Neural progenitor cell (in vitro differentiated cells): ENCODE measurements around the gene LITAFD.

Experiments used
- EZH2 ChIP-seq: fragments of 200-600 bp; sonication (generic); IDR thresholded peaks from 2 replicates; pipeline ENCODE4 v1.6.1; 2017; ENCODE audit warnings: antibody characterized with exemption, mild to moderate bottlenecking, moderate library complexity
- EZH2phosphoT487 ChIP-seq: fragments of 200-600 bp; sonication (generic); IDR thresholded peaks from 2 replicates; pipeline ENCODE4 v1.6.1; 2017; ENCODE audit warnings: antibody characterized with exemption
- TF ChIP-seq, protein P1 (sequence below): fragments of 200-600 bp; sonication (generic); IDR thresholded peaks from 2 replicates; pipeline ENCODE4 v1.5.1; 2017; ENCODE audit warnings: antibody characterized with exemption, mild to moderate bottlenecking

DNA sequence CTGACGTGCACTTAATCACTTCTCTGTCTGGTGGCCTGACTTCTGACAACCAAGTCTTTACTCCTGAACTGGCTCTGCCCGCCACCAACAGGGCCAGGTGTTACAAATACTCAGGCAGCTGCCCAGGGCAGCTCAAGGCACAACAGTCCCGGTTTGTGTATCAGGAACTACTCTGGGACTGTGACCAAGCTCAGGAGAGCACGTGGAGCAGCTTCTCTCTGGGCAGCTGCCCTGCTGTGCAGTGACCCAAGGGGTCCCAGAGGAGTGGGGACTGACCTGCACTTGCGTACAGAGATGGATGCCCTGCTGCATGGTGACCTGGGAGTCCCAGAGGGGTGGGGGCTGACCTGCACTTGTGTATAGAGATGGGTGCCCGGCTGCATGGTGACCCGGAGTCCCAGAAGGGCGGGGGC, 21.9 kb downstream of the LITAFD start:
- TF ChIP-seq, protein P1, sequence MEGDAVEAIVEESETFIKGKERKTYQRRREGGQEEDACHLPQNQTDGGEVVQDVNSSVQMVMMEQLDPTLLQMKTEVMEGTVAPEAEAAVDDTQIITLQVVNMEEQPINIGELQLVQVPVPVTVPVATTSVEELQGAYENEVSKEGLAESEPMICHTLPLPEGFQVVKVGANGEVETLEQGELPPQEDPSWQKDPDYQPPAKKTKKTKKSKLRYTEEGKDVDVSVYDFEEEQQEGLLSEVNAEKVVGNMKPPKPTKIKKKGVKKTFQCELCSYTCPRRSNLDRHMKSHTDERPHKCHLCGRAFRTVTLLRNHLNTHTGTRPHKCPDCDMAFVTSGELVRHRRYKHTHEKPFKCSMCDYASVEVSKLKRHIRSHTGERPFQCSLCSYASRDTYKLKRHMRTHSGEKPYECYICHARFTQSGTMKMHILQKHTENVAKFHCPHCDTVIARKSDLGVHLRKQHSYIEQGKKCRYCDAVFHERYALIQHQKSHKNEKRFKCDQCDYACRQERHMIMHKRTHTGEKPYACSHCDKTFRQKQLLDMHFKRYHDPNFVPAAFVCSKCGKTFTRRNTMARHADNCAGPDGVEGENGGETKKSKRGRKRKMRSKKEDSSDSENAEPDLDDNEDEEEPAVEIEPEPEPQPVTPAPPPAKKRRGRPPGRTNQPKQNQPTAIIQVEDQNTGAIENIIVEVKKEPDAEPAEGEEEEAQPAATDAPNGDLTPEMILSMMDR, result no peak
- TF ChIP-seq EZH2 (no peak), EZH2phosphoT487 (no peak)
